HG02623 (cell line): ENCODE data around the gene ABCA7.

Experiments used
- ATAC-seq: cut with Tn5 transposase; IDR thresholded peaks from one replicate; pipeline ENCODE4 v1.9.1; 2021; ENCODE audit warnings: moderate library complexity; ENCODE audit not compliant: unreplicated experiment

ABCA7 gene

GRCh38 chr19:1070931-1071791 lies 31.3 kb downstream of the ABCA7 start:
- ATAC-seq = no peak

- ATAC-seq = no peak
Observed at GRCh38 chr19:1072371-1073015, 32.6 kb downstream of the ABCA7 start.

GRCh38 chr19:1073063-1073955 lies 33.4 kb downstream of the ABCA7 start:
- no peak for ATAC-seq

GRCh38 chr19:1073956-1074517 lies 34.1 kb downstream of the ABCA7 start:
- no peak for ATAC-seq

GRCh38 chr19:1074544-1075283 lies 34.8 kb downstream of the ABCA7 start:
- ATAC-seq = no peak

GRCh38 chr19:1076046-1076386 lies 36.1 kb downstream of the ABCA7 start:
- no peak for ATAC-seq

GRCh38 chr19:1076951-1077350 lies 37.0 kb downstream of the ABCA7 start:
- peak; percentile 54 for ATAC-seq

- ATAC-seq = no peak
Observed at GRCh38 chr19:1079566-1080111, 39.7 kb downstream of the ABCA7 start.

- ATAC-seq = no peak
Observed at GRCh38 chr19:1080360-1081161, 40.7 kb downstream of the ABCA7 start.

- ATAC-seq = no peak
Observed at GRCh38 chr19:1081301-1082164, 41.6 kb downstream of the ABCA7 start.

GRCh38 chr19:1082165-1082927 lies 42.4 kb downstream of the ABCA7 start:
- ATAC-seq = no peak

GRCh38 chr19:1082928-1083816 lies 43.3 kb downstream of the ABCA7 start:
- ATAC-seq = no peak

- no peak for ATAC-seq
Observed at GRCh38 chr19:1084024-1084868, 44.3 kb downstream of the ABCA7 start.

- no peak for ATAC-seq
Observed at GRCh38 chr19:1085053-1085658, 45.2 kb downstream of the ABCA7 start.

GRCh38 chr19:1085676-1086442 lies 46.0 kb downstream of the ABCA7 start:
- no peak for ATAC-seq
